Measurements from ENCODE around the gene BCKDK. TPM values are rescaled to one million over a fixed set of nuclear protein-coding genes. Genes with fewer than 3 reads are reported as not detected.
A peak's percentile ranks its signal among the peaks of the same experiment; 100 is the strongest.
"Not testable (repeated sequence)": the region's sequence is repeated elsewhere in the genome, so short reads cannot be mapped to it uniquely, and the experiment has no call there.

The BCKDK gene
- total RNA-seq, 2 donors from 2014 or later, result 21.6 to 24.5 TPM

DNA sequence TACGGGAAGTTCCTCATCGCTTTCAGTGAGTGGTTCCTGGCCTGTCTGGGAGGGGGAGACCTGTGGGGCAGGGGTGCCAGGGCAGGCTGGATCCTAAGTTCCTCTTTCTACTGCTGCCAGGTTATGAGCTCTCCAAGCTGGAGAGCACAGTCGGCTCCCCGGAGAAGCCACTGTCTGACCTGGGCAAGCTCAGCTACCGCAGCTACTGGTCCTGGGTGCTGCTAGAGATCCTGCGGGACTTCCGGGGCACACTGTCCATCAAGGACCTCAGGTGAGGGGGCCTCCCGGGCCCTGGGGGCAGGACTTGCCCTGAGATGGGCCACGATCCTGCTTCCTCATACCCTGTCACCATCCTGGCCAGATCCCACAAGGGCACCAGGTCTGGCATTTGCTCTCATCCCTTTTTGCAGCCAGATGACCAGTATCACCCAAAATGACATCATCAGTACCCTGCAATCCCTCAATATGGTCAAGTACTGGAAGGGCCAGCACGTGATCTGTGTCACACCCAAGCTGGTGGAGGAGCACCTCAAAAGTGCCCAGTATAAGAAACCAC is 22.2 kb downstream of the BCKDK start:
- Mint-ChIP-seq H3K4me3 (no peak overlapping the region), H3K9me3 (no peaks in the 10 kb centered on the region), H3K27me3 (ENCODE audit: low read depth) (no peaks in the 10 kb centered on the region), H3K36me3 (ENCODE audit: insufficient read depth in 2 of 2) (peaks cover 0 to 1% of the 10 kb centered on the region in 2 donors), H3K27ac (no peak overlapping the region), H3K4me1 (ENCODE audit: low read depth) (no peaks in the 10 kb centered on the region)
- no peak for DNase-seq
- no peak for ATAC-seq (replicated peaks in 1 of 2)

DNA sequence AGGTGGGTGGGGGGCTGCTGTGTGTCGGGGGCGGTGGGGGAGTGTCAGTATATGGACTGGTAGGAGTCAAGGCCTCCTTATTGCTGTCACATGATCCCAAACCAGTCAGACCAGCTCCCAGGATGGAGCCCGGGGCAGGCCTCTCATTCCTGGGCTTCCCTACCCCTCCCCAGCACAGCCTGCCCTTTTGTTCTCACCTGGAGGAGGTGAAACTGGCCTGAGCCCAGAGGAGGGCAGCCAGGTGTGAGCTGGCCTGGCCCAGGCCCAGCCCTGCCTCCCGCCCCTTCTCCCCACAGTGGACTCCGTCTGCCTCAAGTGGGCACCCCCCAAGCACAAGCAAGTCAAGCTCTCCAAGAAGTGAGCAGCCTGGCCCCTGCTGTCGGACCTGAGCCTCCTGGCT is 22.7 kb downstream of the BCKDK start:
- Mint-ChIP-seq H3K27ac (no peak overlapping the region), H3K4me3 (no peak overlapping the region), H3K36me3 (ENCODE audit: insufficient read depth in 2 of 2) (peaks cover 0 to 1% of the 10 kb centered on the region in 2 donors), H3K27me3 (ENCODE audit: low read depth) (no peaks in the 10 kb centered on the region), H3K9me3 (no peaks in the 10 kb centered on the region), H3K4me1 (ENCODE audit: low read depth) (no peaks in the 10 kb centered on the region)
- DNase-seq (no peak), ATAC-seq (replicated peaks in 1 of 2) (no peak)

GRCh38 chr16:31131416-31131815 is 23.2 kb downstream of the BCKDK start:
- no peak for ATAC-seq (replicated peaks in 1 of 2)
- Mint-ChIP-seq H3K9me3 (no peaks in the 10 kb centered on the region), H3K36me3 (ENCODE audit: insufficient read depth in 2 of 2) (peaks cover 0 to 1% of the 10 kb centered on the region in 2 donors), H3K27ac (no peak overlapping the region), H3K4me1 (ENCODE audit: low read depth) (no peaks in the 10 kb centered on the region), H3K27me3 (ENCODE audit: low read depth) (no peaks in the 10 kb centered on the region), H3K4me3 (no peak overlapping the region)
- no peak for DNase-seq

- no peak overlapping the region for H3K27ac Mint-ChIP-seq
- ATAC-seq (replicated peaks in 1 of 2) (no peak), DNase-seq (no peak)
- no peaks in the 10 kb centered on the region for H3K4me1 Mint-ChIP-seq (ENCODE audit: low read depth)
- H3K9me3 Mint-ChIP-seq, result no peaks in the 10 kb centered on the region
- H3K4me3 Mint-ChIP-seq, result no peak overlapping the region
- no peaks in the 10 kb centered on the region for H3K27me3 Mint-ChIP-seq (ENCODE audit: low read depth)
- H3K36me3 Mint-ChIP-seq (ENCODE audit: insufficient read depth in 2 of 2), result peaks cover 0 to 1% of the 10 kb centered on the region in 2 donors
These were observed 23.7 kb downstream of the BCKDK start for GRCh38 chr16:31131841-31132271.

GRCh38 chr16:31132303-31132979 is 24.3 kb downstream of the BCKDK start:
- ATAC-seq (replicated peaks in 1 of 2), result no peak
- H3K9me3 Mint-ChIP-seq, result no peaks in the 10 kb centered on the region

DNA sequence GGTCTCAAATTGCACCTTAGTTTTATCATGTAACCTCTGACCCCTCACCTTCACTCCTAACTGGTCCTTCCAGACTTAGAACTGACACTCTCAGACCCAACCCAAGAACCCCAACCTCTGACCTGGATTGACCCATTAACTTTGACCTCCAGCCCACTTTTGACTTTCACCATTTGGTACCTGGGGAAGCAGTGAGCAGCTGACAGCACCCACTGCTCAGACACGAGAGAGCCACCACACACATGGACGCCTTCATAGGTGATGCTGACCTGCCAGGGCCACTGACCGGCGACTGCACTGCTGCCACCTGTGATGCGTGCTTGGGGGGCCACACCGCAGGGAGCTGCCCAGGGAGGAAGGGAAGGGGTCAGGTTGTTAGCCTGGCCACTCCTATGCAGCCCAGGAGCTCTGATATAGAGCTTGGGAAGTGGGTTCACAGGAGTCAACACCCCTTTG is 24.9 kb downstream of the BCKDK start:
- Mint-ChIP-seq H3K4me3 (no peak overlapping the region), H3K9me3 (no peaks in the 10 kb centered on the region), H3K27me3 (ENCODE audit: low read depth) (no peaks in the 10 kb centered on the region), H3K4me1 (ENCODE audit: low read depth) (no peaks in the 10 kb centered on the region), H3K27ac (no peak overlapping the region), H3K36me3 (ENCODE audit: insufficient read depth in 2 of 2) (peaks cover 0 to 1% of the 10 kb centered on the region in 2 donors)
- DNase-seq (no peak), ATAC-seq (replicated peaks in 1 of 2) (no peak)

More at GRCh38 chr16:31132303-31132979, 24.3 kb downstream of the BCKDK start:
- H3K36me3 Mint-ChIP-seq (ENCODE audit: insufficient read depth in 2 of 2), result peaks cover 0 to 1% of the 10 kb centered on the region in 2 donors
- no peak overlapping the region for H3K4me3 Mint-ChIP-seq
- H3K27me3 Mint-ChIP-seq (ENCODE audit: low read depth), result no peaks in the 10 kb centered on the region
- H3K27ac Mint-ChIP-seq, result no peak overlapping the region
- no peaks in the 10 kb centered on the region for H3K4me1 Mint-ChIP-seq (ENCODE audit: low read depth)
- no peak for DNase-seq

- H3K36me3 Mint-ChIP-seq (ENCODE audit: insufficient read depth in 2 of 2), result peaks cover 0 to 1% of the 10 kb centered on the region in 2 donors
- H3K27ac Mint-ChIP-seq, result no peak overlapping the region
- H3K4me1 Mint-ChIP-seq (ENCODE audit: low read depth), result no peaks in the 10 kb centered on the region
- H3K27me3 Mint-ChIP-seq (ENCODE audit: low read depth), result no peaks in the 10 kb centered on the region
- no peak overlapping the region for H3K4me3 Mint-ChIP-seq
- ATAC-seq (replicated peaks in 1 of 2), result no peak
- H3K9me3 Mint-ChIP-seq, result no peaks in the 10 kb centered on the region
- no peak for DNase-seq
These were observed 25.9 kb downstream of the BCKDK start for GRCh38 chr16:31134091-31134571.

DNA sequence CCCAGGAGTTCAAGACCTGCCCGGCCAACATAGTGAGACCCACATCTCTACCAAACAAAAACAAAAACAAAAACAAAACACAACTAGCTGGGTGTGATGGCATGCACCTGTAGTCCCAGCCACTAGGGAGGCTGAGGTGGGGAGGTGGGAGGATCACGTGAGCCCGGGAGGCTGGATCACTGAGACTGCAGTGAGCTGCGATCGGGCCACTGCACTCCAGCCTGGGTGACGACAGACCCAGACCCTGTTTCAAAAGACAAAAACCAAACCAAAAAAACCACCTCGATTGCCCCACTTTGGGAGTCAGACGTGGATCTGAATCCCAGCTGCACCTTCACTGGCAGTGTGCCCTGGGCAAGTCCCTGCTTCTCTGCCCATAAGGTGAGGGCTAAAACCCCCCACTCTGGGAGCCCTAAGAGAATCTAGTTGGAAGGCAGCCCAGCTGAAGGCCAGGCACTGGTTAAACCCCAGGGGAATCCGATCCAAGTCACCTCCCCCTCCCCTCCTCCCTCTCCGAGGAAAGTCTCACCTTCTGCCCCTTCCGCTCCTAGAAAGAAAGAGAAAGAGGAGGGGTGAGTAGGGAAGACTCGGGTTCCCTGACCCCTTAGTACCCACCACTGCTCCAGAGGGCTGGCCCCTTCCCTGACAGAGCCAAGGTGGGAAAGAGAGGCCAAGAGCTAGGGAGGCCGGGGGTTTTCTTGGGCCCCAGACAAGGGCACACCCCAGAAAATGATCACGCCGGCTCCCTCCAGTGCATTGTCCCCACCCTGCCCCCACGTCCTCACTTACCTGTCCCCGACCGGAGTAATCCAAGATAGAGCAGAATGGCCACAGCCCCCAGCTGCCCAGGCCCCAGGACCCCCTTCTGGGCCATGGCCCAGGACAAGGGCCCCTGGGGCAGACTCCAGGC is 26.7 kb downstream of the BCKDK start:
- Mint-ChIP-seq H3K4me3 (no peak overlapping the region), H3K36me3 (ENCODE audit: insufficient read depth in 2 of 2) (peaks cover 0 to 1% of the 10 kb centered on the region in 2 donors), H3K4me1 (ENCODE audit: low read depth) (no peaks in the 10 kb centered on the region), H3K27me3 (ENCODE audit: low read depth) (no peaks in the 10 kb centered on the region), H3K27ac (no peak overlapping the region), H3K9me3 (no peaks in the 10 kb centered on the region)
- ATAC-seq (replicated peaks in 1 of 2) (no peak), DNase-seq (no peak)

DNA sequence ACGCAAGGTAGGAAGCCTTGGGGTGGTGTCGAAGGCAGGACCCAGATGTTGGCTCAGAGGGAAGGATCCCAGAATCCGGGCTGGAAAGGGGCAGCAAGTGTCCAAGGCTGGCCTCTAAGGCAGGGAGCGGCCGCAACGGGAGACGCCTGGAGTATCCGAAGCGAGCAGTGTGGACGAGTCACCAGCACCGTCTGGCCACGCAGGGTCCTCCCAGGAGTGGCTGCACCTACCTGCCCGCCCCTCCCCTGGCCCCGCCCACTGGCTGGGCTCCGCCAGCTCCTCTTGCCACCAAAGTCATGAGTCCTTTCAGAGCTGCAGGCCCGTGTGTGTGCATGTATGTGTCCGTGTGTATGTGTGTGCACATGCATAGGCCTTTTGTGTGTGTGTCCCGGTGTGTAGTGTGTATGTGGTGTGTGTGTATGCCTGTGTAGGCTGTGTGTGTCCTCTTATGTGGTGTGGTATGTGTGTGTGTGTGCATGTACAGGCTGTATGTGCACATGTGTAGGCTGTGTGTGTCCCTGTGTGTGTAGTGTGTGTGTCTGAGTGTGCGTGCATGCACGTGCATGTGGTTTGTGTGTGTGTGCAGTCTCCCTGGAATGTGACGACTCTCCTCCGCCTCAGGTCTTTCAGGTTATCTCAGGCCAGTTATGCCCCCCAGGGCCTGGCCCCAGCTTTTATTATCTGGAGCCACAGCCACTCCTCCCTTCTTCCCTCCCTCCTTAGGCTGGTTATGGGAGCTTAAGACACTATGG is 27.5 kb downstream of the BCKDK start, which contains the start of gene PRSS8:
TSS of gene PRSS8 (minus strand) at position 193 of the 752 bp plus-strand sequence. CDS start 229 bp downstream, outside the sequence.
- ATAC-seq (replicated peaks in 1 of 2) (peak in 1 of 2 donors; percentile 20), DNase-seq (no peak)
- no peak within 1 kb of the TSS for H3K4me3 Mint-ChIP-seq
- H3K36me3 Mint-ChIP-seq (ENCODE audit: insufficient read depth in 2 of 2), result peaks cover 0 to 1% of the 10 kb centered on the region in 2 donors
- no peak within 1 kb of the TSS for H3K27ac Mint-ChIP-seq
- no peaks in the 10 kb centered on the region for H3K27me3 Mint-ChIP-seq (ENCODE audit: low read depth)
- H3K4me1 Mint-ChIP-seq (ENCODE audit: low read depth), result peaks cover 1% of the 10 kb centered on the region
- no peaks in the 10 kb centered on the region for H3K9me3 Mint-ChIP-seq

DNA sequence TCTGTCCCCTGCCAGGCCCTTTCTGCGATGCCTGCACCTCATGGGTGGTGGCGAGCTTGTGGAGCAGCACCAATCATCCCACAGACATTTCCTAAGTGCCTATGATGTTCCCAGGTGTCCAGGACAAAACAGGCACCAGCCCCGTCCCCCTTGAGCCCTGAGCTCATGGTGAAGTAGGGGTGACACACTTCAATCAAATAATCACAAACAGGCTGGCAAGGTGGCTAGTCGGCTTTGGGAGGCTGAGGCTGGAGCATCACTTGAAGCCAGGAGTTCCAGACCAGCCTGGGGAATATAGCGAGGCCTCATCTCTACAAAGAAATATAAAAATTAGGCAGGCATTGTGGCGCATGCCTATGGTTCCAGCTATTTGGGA is 28.1 kb downstream of the BCKDK start:
- ATAC-seq (replicated peaks in 1 of 2), result no peak

DNA sequence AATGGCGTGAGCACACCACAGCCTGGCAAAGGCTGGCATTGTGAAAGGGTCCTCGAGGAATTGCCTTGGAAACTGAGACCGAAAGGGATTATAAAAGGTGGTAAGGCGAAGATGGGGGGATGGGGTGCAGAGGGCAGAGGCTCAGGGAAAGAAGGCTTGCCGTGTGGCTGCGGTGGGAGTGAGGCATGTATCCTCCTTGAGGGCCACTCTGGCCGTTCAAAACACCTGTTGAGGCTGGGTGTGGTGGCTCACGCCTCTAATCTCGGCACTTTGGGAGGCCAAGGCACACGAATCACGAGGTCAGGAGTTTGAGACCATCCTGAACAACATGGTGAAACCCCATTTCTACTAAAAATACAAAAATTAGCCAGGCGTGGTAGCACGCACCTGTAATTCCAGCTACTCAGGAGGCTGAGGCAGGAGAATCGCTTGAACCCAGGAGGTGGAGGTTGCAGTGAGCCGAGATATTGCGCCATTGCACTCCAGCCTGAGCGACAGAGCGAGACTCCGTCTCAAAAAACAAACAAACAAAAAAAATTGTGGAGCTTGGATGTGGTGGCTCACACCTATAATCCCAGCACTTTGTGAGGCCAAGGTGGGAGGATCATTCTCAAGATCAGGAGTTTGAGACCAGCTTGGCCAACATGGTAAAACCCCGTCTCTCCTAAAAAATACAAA is 28.8 kb downstream of the BCKDK start:
- H3K4me3 Mint-ChIP-seq; H3K27ac Mint-ChIP-seq; H3K36me3 Mint-ChIP-seq (ENCODE audit: insufficient read depth in 2 of 2); H3K9me3 Mint-ChIP-seq; ATAC-seq (replicated peaks in 1 of 2); H3K27me3 Mint-ChIP-seq (ENCODE audit: low read depth); DNase-seq: not testable (repeated sequence)
- H3K4me1 Mint-ChIP-seq (ENCODE audit: low read depth), result peaks cover 13% of the 10 kb centered on the region

More for the DNA sequence above, 28.1 kb downstream of the BCKDK start:
- H3K4me1 Mint-ChIP-seq (ENCODE audit: low read depth), result peaks cover 6% of the 10 kb centered on the region
- no peaks in the 10 kb centered on the region for H3K27me3 Mint-ChIP-seq (ENCODE audit: low read depth)
- H3K4me3 Mint-ChIP-seq, result no peak overlapping the region
- H3K9me3 Mint-ChIP-seq, result no peaks in the 10 kb centered on the region
- DNase-seq, result no peak
- H3K36me3 Mint-ChIP-seq (ENCODE audit: insufficient read depth in 2 of 2), result peaks cover 0 to 1% of the 10 kb centered on the region in 2 donors
- H3K27ac Mint-ChIP-seq, result no peak overlapping the region

All from activated T-cell treated with anti-CD3 and anti-CD28 coated beads, Interleukin-2, amount 50 U/mL, for 72 hours (primary cell).